Nephron progenitor cell (in vitro differentiated cells): ENCODE results near the gene HDGFL3.

ENCODE experiments used
- DNase-seq: peaks from one replicate; pipeline ENCODE4 v3.0.0; 2021
- H3K27ac Mint-ChIP-seq: 2 replicates; pipeline ENCODE4 v1.8.0; 2021; ENCODE audit warnings: mild to moderate bottlenecking, moderate library complexity, mixed read lengths
- H3K27me3 Mint-ChIP-seq: 2 replicates; pipeline ENCODE4 v1.8.0; 2021; ENCODE audit warnings: mild to moderate bottlenecking, low read depth, mixed read lengths; ENCODE audit not compliant: poor library complexity
- H3K36me3 Mint-ChIP-seq: 2 replicates; pipeline ENCODE4 v1.8.0; 2021; ENCODE audit warnings: low read depth, mixed read lengths
- H3K4me1 Mint-ChIP-seq: 2 replicates; pipeline ENCODE4 v1.8.0; 2021; ENCODE audit warnings: mixed read lengths
- H3K4me3 Mint-ChIP-seq: 2 replicates; pipeline ENCODE4 v1.8.0; 2021; ENCODE audit warnings: mild to moderate bottlenecking, moderate library complexity, mixed read lengths
- H3K9me3 Mint-ChIP-seq: 2 replicates; pipeline ENCODE4 v1.8.0; 2021; ENCODE audit warnings: mild to moderate bottlenecking, moderate library complexity, mixed read lengths
- CTCF ChIP-seq: fragments of 200-600 bp; sonication (generic); IDR thresholded peaks from 2 replicates; pipeline ENCODE4 v1.5.0; 2021; ENCODE audit warnings: antibody characterized with exemption

The HDGFL3 gene

GRCh38 chr15:83105440-83105839 is 102.2 kb downstream of the HDGFL3 start:
- DNase-seq, result no peak
- no peak overlapping the region for H3K27ac Mint-ChIP-seq
- H3K4me3 Mint-ChIP-seq, result peak overlapping the region; percentile 3
- peaks cover 83% of the 10 kb centered on the region for H3K27me3 Mint-ChIP-seq
- TF ChIP-seq CTCF, result no peak
- peaks cover 4% of the 10 kb centered on the region for H3K9me3 Mint-ChIP-seq
- no peaks in the 10 kb centered on the region for H3K36me3 Mint-ChIP-seq
- H3K4me1 Mint-ChIP-seq, result no peaks in the 10 kb centered on the region

GRCh38 chr15:83104141-83104540 is 103.5 kb downstream of the HDGFL3 start:
- H3K27me3 Mint-ChIP-seq, result peaks cover 83% of the 10 kb centered on the region
- TF ChIP-seq CTCF, result no peak
- no peak overlapping the region for H3K27ac Mint-ChIP-seq
- H3K4me3 Mint-ChIP-seq, result no peak overlapping the region
- no peaks in the 10 kb centered on the region for H3K36me3 Mint-ChIP-seq
- no peak for DNase-seq
- H3K9me3 Mint-ChIP-seq, result peaks cover 4% of the 10 kb centered on the region
- H3K4me1 Mint-ChIP-seq, result no peaks in the 10 kb centered on the region

- Mint-ChIP-seq H3K27ac (no peak overlapping the region), H3K27me3 (peaks cover 81% of the 10 kb centered on the region), H3K9me3 (peaks cover 13% of the 10 kb centered on the region), H3K36me3 (no peaks in the 10 kb centered on the region), H3K4me1 (no peaks in the 10 kb centered on the region), H3K4me3 (no peak overlapping the region)
- no peak for DNase-seq
- TF ChIP-seq CTCF, result no peak
These were observed 105.3 kb downstream of the HDGFL3 start for GRCh38 chr15:83102346-83102745.

GRCh38 chr15:83100097-83100646 is 107.5 kb downstream of the HDGFL3 start:
- Mint-ChIP-seq H3K36me3 (no peaks in the 10 kb centered on the region), H3K27me3 (peaks cover 75% of the 10 kb centered on the region), H3K4me3 (no peak overlapping the region), H3K9me3 (peaks cover 9% of the 10 kb centered on the region), H3K27ac (no peak overlapping the region), H3K4me1 (no peaks in the 10 kb centered on the region)
- DNase-seq, result no peak
- no peak for TF ChIP-seq CTCF

- Mint-ChIP-seq H3K36me3 (no peaks in the 10 kb centered on the region), H3K27ac (no peak overlapping the region), H3K9me3 (peaks cover 9% of the 10 kb centered on the region), H3K4me1 (no peaks in the 10 kb centered on the region), H3K27me3 (peaks cover 70% of the 10 kb centered on the region), H3K4me3 (no peak overlapping the region)
- no peak for DNase-seq
- TF ChIP-seq CTCF, result no peak
These were observed 108.3 kb downstream of the HDGFL3 start for GRCh38 chr15:83099290-83099689.

GRCh38 chr15:83098079-83098478 is 109.5 kb downstream of the HDGFL3 start:
- Mint-ChIP-seq H3K27ac (no peak overlapping the region), H3K4me1 (no peaks in the 10 kb centered on the region), H3K36me3 (no peaks in the 10 kb centered on the region)

More at GRCh38 chr15:83098079-83098478, 109.5 kb downstream of the HDGFL3 start:
- Mint-ChIP-seq H3K27me3 (peaks cover 61% of the 10 kb centered on the region), H3K4me3 (no peak overlapping the region), H3K9me3 (peaks cover 9% of the 10 kb centered on the region)
- DNase-seq, result no peak
- no peak for TF ChIP-seq CTCF
